Measurements from ENCODE around the gene UVRAG.

- TF ChIP-seq CTCF (IDR thresholded peaks at IDR 0.05; ENCODE audit: insufficient read depth, low read length, poor library complexity, severe bottlenecking), result peak; percentile 94
- TF ChIP-seq EZH2phosphoT487 (conservative IDR thresholded peaks at IDR 0.05; ENCODE audit: low read length), result no peak
Observed at GRCh38 chr11:76152086-76152681, 337.2 kb downstream of the UVRAG start.
